ENCODE data around the gene LYSMD2. TPM values are rescaled to one million over a fixed set of nuclear protein-coding genes. Genes with fewer than 3 reads are reported as not detected.

Gene LYSMD2
- total RNA-seq, 3 donors from 2014 or later: 3.8 to 12.8 (median 7.3) TPM

GRCh38 chr15:51731549-51732267, 5.7 kb downstream of the LYSMD2 start:
- no peaks in the 10 kb centered on the region for H3K36me3 ChIP-seq (ENCODE audit: low read depth)
- H3K4me1 ChIP-seq (ENCODE audit: low read depth): peaks cover 15% of the 10 kb centered on the region
- DNase-seq: peak in 2 of 3 donors; percentile 37 to 55
- intact Hi-C loops (cut with DNase I, micrococcal nuclease): no loop called here
- H3K9me3 ChIP-seq: no peaks in the 10 kb centered on the region
- ATAC-seq: peak; percentile 89
- no peak for TF ChIP-seq CTCF (IDR thresholded peaks at IDR 0.05)
- H3K4me3 ChIP-seq: no peak overlapping the region

DNA sequence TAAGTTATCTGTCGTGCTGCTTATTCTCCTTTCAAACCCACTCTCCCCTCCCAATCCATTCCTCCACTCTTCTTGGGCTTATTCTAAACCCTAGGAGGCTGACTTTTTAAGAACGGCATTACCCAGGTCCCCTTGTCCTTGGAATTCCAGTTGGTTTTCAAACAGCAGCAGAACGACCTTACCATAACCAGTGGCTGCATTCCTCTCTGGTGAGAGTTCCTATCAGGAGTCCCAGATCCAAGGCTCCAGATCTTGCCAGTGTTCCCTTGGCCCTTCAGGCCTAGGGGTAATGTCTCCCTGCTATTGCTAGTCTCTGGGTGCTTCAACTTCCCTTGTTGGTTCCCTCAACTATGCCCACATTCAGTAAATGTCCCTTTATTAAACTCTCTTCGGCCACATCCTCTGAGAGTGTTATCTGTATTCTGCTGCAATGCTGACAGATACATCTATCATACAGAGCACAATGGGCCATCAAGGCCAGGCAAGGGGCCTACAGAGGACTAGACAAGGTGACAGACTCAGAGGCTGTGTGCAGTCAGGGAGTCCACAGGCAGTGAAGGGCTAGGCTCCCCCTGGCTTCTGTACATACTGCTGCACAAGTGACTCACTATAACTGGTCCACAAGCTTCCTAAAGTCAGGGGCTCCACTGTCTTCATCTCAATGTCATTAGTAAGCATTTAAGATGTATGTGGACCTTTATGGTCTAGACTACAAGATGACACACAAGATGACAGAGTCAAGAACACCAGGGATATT, 10.1 kb downstream of the LYSMD2 start:
- TF ChIP-seq CTCF (IDR thresholded peaks at IDR 0.05): no peak
- intact Hi-C loops (cut with DNase I, micrococcal nuclease): no loop called here
- Histone ChIP-seq H3K4me3 (no peak overlapping the region), H3K4me1 (ENCODE audit: low read depth) (peaks cover 5% of the 10 kb centered on the region), H3K36me3 (ENCODE audit: low read depth) (no peaks in the 10 kb centered on the region), H3K9me3 (no peaks in the 10 kb centered on the region)
- peak; percentile 13 for ATAC-seq
- no peak for DNase-seq

- ATAC-seq: peak; percentile 64
- Histone ChIP-seq H3K4me1 (ENCODE audit: low read depth) (no peaks in the 10 kb centered on the region), H3K36me3 (ENCODE audit: low read depth) (no peaks in the 10 kb centered on the region), H3K9me3 (no peaks in the 10 kb centered on the region), H3K4me3 (no peak overlapping the region)
- DNase-seq: peak in 1 of 3 donors; percentile 35
- intact Hi-C loops (cut with DNase I, micrococcal nuclease): no loop called here
- TF ChIP-seq CTCF (IDR thresholded peaks at IDR 0.05): no peak
These were observed 11.0 kb downstream of the LYSMD2 start for GRCh38 chr15:51726302-51727073.

DNA sequence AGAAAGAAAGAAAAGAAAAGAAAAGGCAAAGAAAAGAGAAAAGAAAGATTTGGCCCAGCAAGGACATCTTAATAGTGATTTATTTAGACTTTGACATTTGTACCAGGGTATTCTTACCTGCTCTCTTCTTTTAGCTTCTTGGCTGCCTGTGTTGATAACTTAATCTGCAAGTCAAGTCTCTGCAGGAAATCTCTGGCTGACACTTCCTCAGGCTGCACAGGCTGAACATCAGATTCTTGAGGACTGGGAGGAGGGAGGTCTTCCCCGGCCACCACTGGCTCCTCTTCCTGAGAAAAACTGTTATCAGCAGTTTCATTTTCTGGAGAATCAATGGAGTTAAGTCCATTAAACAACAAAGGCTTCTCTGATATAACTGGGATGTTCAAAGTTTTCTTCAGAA, 12.8 kb downstream of the LYSMD2 start:
- Histone ChIP-seq H3K36me3 (ENCODE audit: low read depth) (no peaks in the 10 kb centered on the region), H3K4me3 (no peak overlapping the region), H3K9me3 (no peaks in the 10 kb centered on the region), H3K4me1 (ENCODE audit: low read depth) (peaks cover 6% of the 10 kb centered on the region)
- intact Hi-C loops (cut with DNase I, micrococcal nuclease): no loop called here
- ATAC-seq (no peak), DNase-seq (no peak)
- no peak for TF ChIP-seq CTCF (IDR thresholded peaks at IDR 0.05)

- Histone ChIP-seq H3K4me3 (no peak overlapping the region), H3K36me3 (ENCODE audit: low read depth) (no peaks in the 10 kb centered on the region), H3K9me3 (no peaks in the 10 kb centered on the region), H3K4me1 (ENCODE audit: low read depth) (peaks cover 6% of the 10 kb centered on the region)
- intact Hi-C loops (cut with DNase I, micrococcal nuclease): no loop called here
- TF ChIP-seq CTCF (IDR thresholded peaks at IDR 0.05): no peak
- ATAC-seq (no peak), DNase-seq (no peak)
These were observed 13.3 kb downstream of the LYSMD2 start for GRCh38 chr15:51724199-51724598.
